ENCODE data around the gene TMEM178B. TPM values are rescaled to one million over a fixed set of nuclear protein-coding genes. Genes with fewer than 3 reads are reported as not detected.
"Not testable (repeated sequence)": the region's sequence is repeated elsewhere in the genome, so short reads cannot be mapped to it uniquely, and the experiment has no call there.

TMEM178B gene
- total and polyA plus RNA-seq, 7 donors, result 0.16 to 4.7 (median 1.4) TPM; not detected in 2

- no peak for TF ChIP-seq POLR2A (IDR thresholded peaks at IDR 0.05)
- TF ChIP-seq EP300 (IDR thresholded peaks at IDR 0.05), result no peak
- no peak for TF ChIP-seq POLR2AphosphoS5 (IDR thresholded peaks at IDR 0.05)
- TF ChIP-seq CTCF (IDR thresholded peaks at IDR 0.05), result no peak
- H3K4me3 ChIP-seq, result no peak overlapping the region
- no peaks in the 10 kb centered on the region for H3K4me1 ChIP-seq
- H3K27me3 ChIP-seq, result no peaks in the 10 kb centered on the region
- WGBS, 2 donors, result 85 to 92% methylated on average over 2 of the region's 2 CpGs
- H3K36me3 ChIP-seq, result no peaks in the 10 kb centered on the region
- H3K27ac ChIP-seq, result no peak overlapping the region
- no peak for DNase-seq
- H3K9me3 ChIP-seq, result no peaks in the 10 kb centered on the region
- intact Hi-C loops (cut with DNase I), result no loop called here
Observed at GRCh38 chr7:141378405-141378804, 304.5 kb downstream of the TMEM178B start.

- DNase-seq, result no peak
- intact Hi-C loops (cut with DNase I), result no loop called here
- H3K27me3 ChIP-seq, result no peaks in the 10 kb centered on the region
- TF ChIP-seq POLR2A (IDR thresholded peaks at IDR 0.05) (no peak), POLR2AphosphoS5 (IDR thresholded peaks at IDR 0.05) (no peak), CTCF (IDR thresholded peaks at IDR 0.05) (no peak), EP300 (IDR thresholded peaks at IDR 0.05) (no peak)
- H3K4me3 ChIP-seq, result no peak overlapping the region
- WGBS, 2 donors, result 36 to 69% methylated on average over 3 of the region's 3 CpGs
- no peak overlapping the region for H3K27ac ChIP-seq
- H3K4me1 ChIP-seq, result no peaks in the 10 kb centered on the region
- H3K36me3 ChIP-seq, result no peaks in the 10 kb centered on the region
- no peaks in the 10 kb centered on the region for H3K9me3 ChIP-seq
Observed at GRCh38 chr7:141381794-141382427, 308.0 kb downstream of the TMEM178B start.

GRCh38 chr7:141383356-141383755 is 309.5 kb downstream of the TMEM178B start:
- H3K36me3 ChIP-seq; H3K4me1 ChIP-seq; H3K27me3 ChIP-seq; H3K27ac ChIP-seq; intact Hi-C loops (cut with DNase I); H3K4me3 ChIP-seq; H3K9me3 ChIP-seq; DNase-seq: not testable (repeated sequence)
- WGBS, 2 donors, result 68 to 88% methylated on average over 3 of the region's 3 CpGs

- H3K4me1 ChIP-seq, result no peaks in the 10 kb centered on the region
- no peak for TF ChIP-seq POLR2AphosphoS5 (IDR thresholded peaks at IDR 0.05)
- TF ChIP-seq EP300 (IDR thresholded peaks at IDR 0.05), result no peak
- no peaks in the 10 kb centered on the region for H3K9me3 ChIP-seq
- H3K27ac ChIP-seq, result no peak overlapping the region
- H3K27me3 ChIP-seq, result no peaks in the 10 kb centered on the region
- H3K4me3 ChIP-seq, result no peak overlapping the region
- H3K36me3 ChIP-seq, result no peaks in the 10 kb centered on the region
- 93 to 96% methylated on average over 1 of the region's 1 CpG for WGBS, 2 donors
- DNase-seq, result no peak
- intact Hi-C loops (cut with DNase I), result no loop called here
Observed at GRCh38 chr7:141386881-141387280, 313.0 kb downstream of the TMEM178B start.

- Histone ChIP-seq H3K36me3 (no peaks in the 10 kb centered on the region), H3K9me3 (no peaks in the 10 kb centered on the region), H3K4me3 (no peak overlapping the region), H3K27ac (no peak overlapping the region), H3K4me1 (no peaks in the 10 kb centered on the region), H3K27me3 (no peaks in the 10 kb centered on the region)
- no peak for DNase-seq
- TF ChIP-seq POLR2AphosphoS5 (IDR thresholded peaks at IDR 0.05), result no peak
- no peak for TF ChIP-seq EP300 (IDR thresholded peaks at IDR 0.05)
- TF ChIP-seq POLR2A (IDR thresholded peaks at IDR 0.05), result no peak
- no peak for TF ChIP-seq CTCF (IDR thresholded peaks at IDR 0.05)
- intact Hi-C loops (cut with DNase I), result no loop called here
- WGBS, 2 donors, result 75 to 76% methylated on average over 14 of the region's 14 CpGs
Observed at GRCh38 chr7:141387521-141388217, 313.8 kb downstream of the TMEM178B start.

All from sigmoid colon (tissue), 7 donors.